Osteoblast (primary cell): ENCODE results near the gene PHLDB1. TPM values are rescaled to one million over a fixed set of nuclear protein-coding genes. Genes with fewer than 3 reads are reported as not detected.
"Not testable (repeated sequence)": the region's sequence is repeated elsewhere in the genome, so short reads cannot be mapped to it uniquely, and the experiment has no call there.

Experiments used
- DNase-seq: peaks from one replicate; pipeline ENCODE4 v3.0.0; 2011; ENCODE audit warnings: low spot score, mixed read lengths; ENCODE audit not compliant: insufficient read length; ENCODE audit errors: missing footprints
- H2AFZ ChIP-seq: 2 replicates; pipeline ENCODE4 v1.6.0; 2011; ENCODE audit warnings: mild to moderate bottlenecking, low read length
- H3K27ac ChIP-seq: 2 replicates; pipeline ENCODE4 v1.5.1; 2011; ENCODE audit warnings: mild to moderate bottlenecking, low read depth, low read length, moderate library complexity
- H3K27me3 ChIP-seq: 2 replicates; pipeline ENCODE4 v1.6.0; 2012; ENCODE audit warnings: mild to moderate bottlenecking, control low read depth, inconsistent platforms, low read length, moderate library complexity; ENCODE audit not compliant: insufficient read depth
- H3K36me3 ChIP-seq: 2 replicates; pipeline ENCODE4 v1.5.1; 2011; ENCODE audit warnings: mild to moderate bottlenecking, low read length, control low read depth, moderate library complexity; ENCODE audit not compliant: insufficient read depth
- H3K4me1 ChIP-seq: 2 replicates; pipeline ENCODE4 v1.5.1; 2011; ENCODE audit warnings: mild to moderate bottlenecking, low read length, control low read depth, moderate library complexity; ENCODE audit not compliant: insufficient read depth
- H3K4me2 ChIP-seq: 2 replicates; pipeline ENCODE4 v1.6.0; 2011; ENCODE audit warnings: mild to moderate bottlenecking, low read length; ENCODE audit not compliant: insufficient read depth
- H3K4me3 ChIP-seq: fragments of 200-600 bp; sonication (generic); 3 replicates; pipeline ENCODE4 v1.5.1; 2012; ENCODE audit warnings: mild to moderate bottlenecking, low read length, inconsistent platforms; ENCODE audit not compliant: insufficient read depth
- H3K79me2 ChIP-seq: 2 replicates; pipeline ENCODE4 v1.6.0; 2012; ENCODE audit warnings: mild to moderate bottlenecking, low read length, control low read depth, inconsistent platforms; ENCODE audit not compliant: insufficient read depth
- H3K9me3 ChIP-seq: 2 replicates; pipeline ENCODE4 v1.5.1; 2011; ENCODE audit warnings: low read depth, low read length, control low read depth
- H4K20me1 ChIP-seq: 2 replicates; pipeline ENCODE4 v1.6.0; 2012; ENCODE audit warnings: mild to moderate bottlenecking, low read length, control low read depth; ENCODE audit not compliant: insufficient read depth
- CTCF ChIP-seq: IDR thresholded peaks from 2 replicates; pipeline ENCODE4 v1.5.1; 2011; ENCODE audit warnings: mild to moderate bottlenecking, low read depth, low read length, moderate library complexity; ENCODE audit errors: extremely low read depth
- total RNA-seq: library from RNA; depleted of rRNA; stranded (reverse); fragments of >200 nt; gene quantifications from 2 replicates; pipeline ENCODE4 v1.2.3, GENCODE V29; 2012

PHLDB1 gene
- total RNA-seq, 1 donor = 96.3 TPM

- TF ChIP-seq CTCF = no peak
- Histone ChIP-seq H3K4me2 (no peak overlapping the region), H4K20me1 (peaks cover 30% of the 10 kb centered on the region), H3K36me3 (no peaks in the 10 kb centered on the region), H3K27ac (no peak overlapping the region), H3K4me1 (peaks cover 26% of the 10 kb centered on the region), H3K4me3 (no peak overlapping the region), H3K9me3 (no peaks in the 10 kb centered on the region), H3K27me3 (no peaks in the 10 kb centered on the region), H3K79me2 (peaks cover 45% of the 10 kb centered on the region), H2AFZ (no peak overlapping the region)
- no peak for DNase-seq
Observed at GRCh38 chr11:118570787-118571186, 36.6 kb upstream of the PHLDB1 start.

DNA sequence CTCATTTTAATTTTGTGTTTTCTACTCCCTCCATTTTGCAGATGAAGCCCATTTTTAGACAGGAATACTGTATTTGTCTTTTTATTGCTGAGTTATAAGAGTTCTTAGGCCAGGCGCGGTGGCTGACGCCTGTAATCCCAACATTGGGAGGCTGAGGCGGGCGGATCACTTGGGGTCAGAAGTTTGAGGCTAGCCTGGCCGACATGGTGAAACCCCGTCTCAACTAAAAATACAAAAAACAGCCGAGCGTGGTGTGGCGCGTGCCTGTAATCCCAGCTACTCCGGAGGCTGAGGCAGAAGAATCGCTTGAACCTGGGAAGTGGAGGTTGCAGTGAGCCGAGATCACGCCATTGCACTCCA lies 35.7 kb upstream of the PHLDB1 start:
- H3K4me2 ChIP-seq = peak overlapping the region; percentile 98
- H3K9me3 ChIP-seq, H3K36me3 ChIP-seq, H3K27me3 ChIP-seq, DNase-seq: not testable (repeated sequence)
- H3K4me1 ChIP-seq = peaks cover 27% of the 10 kb centered on the region
- peaks cover 54% of the 10 kb centered on the region for H3K79me2 ChIP-seq
- H3K4me3 ChIP-seq = peak overlapping the region; percentile 93
- peak overlapping the region; percentile 98 for H3K27ac ChIP-seq
- H4K20me1 ChIP-seq = peaks cover 39% of the 10 kb centered on the region
- peak overlapping the region; percentile 81 for H2AFZ ChIP-seq

GRCh38 chr11:118572061-118572980 lies 35.1 kb upstream of the PHLDB1 start, which contains the start of gene ARCN1:
Gene ARCN1, plus strand, starts transcription at chr11:118572409. Its CDS starts 139 bp downstream, at chr11:118572548.
- Histone ChIP-seq H4K20me1 (peaks cover 44% of the 10 kb centered on the region), H3K4me2 (peak within 1 kb of the TSS; percentile 98), H2AFZ (peak within 1 kb of the TSS; percentile 81), H3K27me3 (no peaks in the 10 kb centered on the region), H3K36me3 (peaks cover 2% of the 10 kb centered on the region), H3K4me3 (peak within 1 kb of the TSS; percentile 93), H3K4me1 (peaks cover 29% of the 10 kb centered on the region), H3K27ac (peak within 1 kb of the TSS; percentile 98), H3K79me2 (peaks cover 61% of the 10 kb centered on the region), H3K9me3 (no peaks in the 10 kb centered on the region)
- DNase-seq = peak; percentile 92
- no peak for TF ChIP-seq CTCF

GRCh38 chr11:118572981-118573550 lies 34.3 kb upstream of the PHLDB1 start:
- peaks cover 6% of the 10 kb centered on the region for H3K36me3 ChIP-seq
- peaks cover 49% of the 10 kb centered on the region for H4K20me1 ChIP-seq
- H3K9me3 ChIP-seq = no peaks in the 10 kb centered on the region
- H3K4me2 ChIP-seq = peak overlapping the region; percentile 98
- DNase-seq = peak; percentile 53
- peaks cover 29% of the 10 kb centered on the region for H3K4me1 ChIP-seq
- peaks cover 68% of the 10 kb centered on the region for H3K79me2 ChIP-seq
- peak overlapping the region; percentile 98 for H3K27ac ChIP-seq
- no peaks in the 10 kb centered on the region for H3K27me3 ChIP-seq
- peak overlapping the region; percentile 93 for H3K4me3 ChIP-seq
- peak overlapping the region; percentile 67 for H2AFZ ChIP-seq
- no peak for TF ChIP-seq CTCF
